KMS-11 (cell line): ENCODE measurements around the gene SH3TC1.

Experiments
- H2AFZ ChIP-seq: fragments of 200-600 bp; sonication (generic); 2 replicates; pipeline ENCODE4 v1.6.1; 2016; ENCODE audit warnings: antibody characterized with exemption, mixed run types, low read depth
- H3K27ac ChIP-seq: fragments of 200-600 bp; sonication (generic); 2 replicates; pipeline ENCODE4 v1.6.1; 2016; ENCODE audit warnings: mild to moderate bottlenecking, mixed run types
- H3K27me3 ChIP-seq: fragments of 200-600 bp; sonication (generic); 2 replicates; pipeline ENCODE4 v1.6.1; 2017; ENCODE audit warnings: mild to moderate bottlenecking, low read depth, mixed run types, moderate library complexity; ENCODE audit not compliant: insufficient read depth
- H3K36me3 ChIP-seq: fragments of 200-600 bp; sonication (generic); 2 replicates; pipeline ENCODE4 v1.6.1; 2017; ENCODE audit warnings: mild to moderate bottlenecking, mixed run types; ENCODE audit not compliant: insufficient read depth
- H3K4me1 ChIP-seq: fragments of 200-600 bp; sonication (generic); 2 replicates; pipeline ENCODE4 v1.6.1; 2016; ENCODE audit warnings: mild to moderate bottlenecking, low read depth, mixed run types; ENCODE audit not compliant: poor library complexity, severe bottlenecking
- H3K4me2 ChIP-seq: fragments of 200-600 bp; sonication (generic); 2 replicates; pipeline ENCODE4 v1.7.0; 2016; ENCODE audit warnings: mild to moderate bottlenecking, mixed run types
- H3K4me3 ChIP-seq: fragments of 200-600 bp; sonication (generic); IDR thresholded peaks from 2 replicates; pipeline ENCODE4 v1.6.1; 2017; ENCODE audit warnings: low read depth, low read length, mixed read lengths; ENCODE audit not compliant: insufficient read depth
- H3K79me2 ChIP-seq: fragments of 200-600 bp; sonication (generic); 2 replicates; pipeline ENCODE4 v1.6.1; 2016; ENCODE audit warnings: low read depth, mixed run types; ENCODE audit not compliant: insufficient read depth
- H3K9ac ChIP-seq: fragments of 200-600 bp; sonication (generic); 2 replicates; pipeline ENCODE4 v1.6.1; 2016; ENCODE audit warnings: mild to moderate bottlenecking, mixed run types
- H4K20me1 ChIP-seq: fragments of 200-600 bp; sonication (generic); 2 replicates; pipeline ENCODE4 v1.6.1; 2016; ENCODE audit warnings: mild to moderate bottlenecking, mixed run types; ENCODE audit not compliant: insufficient read depth
- CTCF ChIP-seq: fragments of 200-600 bp; sonication (generic); conservative IDR thresholded peaks from 2 replicates; pipeline ENCODE4 v1.6.1; 2017; ENCODE audit warnings: low read depth, mild to moderate bottlenecking, antibody characterized with exemption, low read length, moderate library complexity, mixed read lengths

Gene SH3TC1

GRCh38 chr4:8198906-8199593 is at the start of gene SH3TC1:
SH3TC1 (plus strand) TSS chr4:8199290; CDS start chr4:8205195, 5,905 bp downstream.
- H3K27ac ChIP-seq: no peak within 1 kb of the TSS
- H3K36me3 ChIP-seq: no peaks in the 10 kb centered on the region
- H3K9ac ChIP-seq: no peak within 1 kb of the TSS
- no peaks in the 10 kb centered on the region for H3K79me2 ChIP-seq
- no peak within 1 kb of the TSS for H3K4me2 ChIP-seq
- no peak within 1 kb of the TSS for H3K4me3 ChIP-seq
- H2AFZ ChIP-seq: no peak within 1 kb of the TSS
- no peaks in the 10 kb centered on the region for H3K4me1 ChIP-seq
- no peaks in the 10 kb centered on the region for H3K27me3 ChIP-seq
- no peaks in the 10 kb centered on the region for H4K20me1 ChIP-seq
- no peak for TF ChIP-seq CTCF

GRCh38 chr4:8149664-8150063 is 49.4 kb upstream of the SH3TC1 start:
- H3K9ac ChIP-seq: no peak overlapping the region
- H3K4me1 ChIP-seq: no peaks in the 10 kb centered on the region
- TF ChIP-seq CTCF: no peak

GRCh38 chr4:8150152-8151090 is 48.7 kb upstream of the SH3TC1 start:
- no peak overlapping the region for H3K27ac ChIP-seq
- no peak overlapping the region for H3K9ac ChIP-seq
- H3K79me2 ChIP-seq: no peaks in the 10 kb centered on the region
- H3K4me3 ChIP-seq: no peak overlapping the region
- no peaks in the 10 kb centered on the region for H3K27me3 ChIP-seq
- no peaks in the 10 kb centered on the region for H4K20me1 ChIP-seq
- TF ChIP-seq CTCF: no peak
- no peaks in the 10 kb centered on the region for H3K36me3 ChIP-seq
- no peak overlapping the region for H3K4me2 ChIP-seq
- H3K4me1 ChIP-seq: no peaks in the 10 kb centered on the region
- H2AFZ ChIP-seq: no peak overlapping the region

More at GRCh38 chr4:8149664-8150063, 49.4 kb upstream of the SH3TC1 start:
- Histone ChIP-seq H3K79me2 (no peaks in the 10 kb centered on the region), H3K36me3 (no peaks in the 10 kb centered on the region), H3K4me3 (no peak overlapping the region), H4K20me1 (no peaks in the 10 kb centered on the region), H3K27ac (no peak overlapping the region), H3K4me2 (no peak overlapping the region), H2AFZ (no peak overlapping the region), H3K27me3 (no peaks in the 10 kb centered on the region)

- Histone ChIP-seq H3K4me3 (no peak overlapping the region), H3K27ac (no peak overlapping the region), H3K4me1 (no peaks in the 10 kb centered on the region), H3K9ac (no peak overlapping the region), H4K20me1 (no peaks in the 10 kb centered on the region), H3K79me2 (no peaks in the 10 kb centered on the region), H3K4me2 (no peak overlapping the region), H2AFZ (no peak overlapping the region), H3K27me3 (no peaks in the 10 kb centered on the region), H3K36me3 (no peaks in the 10 kb centered on the region)
- no peak for TF ChIP-seq CTCF
Observed at GRCh38 chr4:8151165-8151650, 47.9 kb upstream of the SH3TC1 start.
